HG03520 (cell line): Measurements from ENCODE around the gene RALGPS2.
"Not testable (repeated sequence)": the region's sequence is repeated elsewhere in the genome, so short reads cannot be mapped to it uniquely, and the experiment has no call there.

Source experiments
- ATAC-seq: cut with Tn5 transposase; IDR thresholded peaks from one replicate; pipeline ENCODE4 v1.9.1; 2021; ENCODE audit warnings: mild to moderate bottlenecking, moderate library complexity; ENCODE audit not compliant: unreplicated experiment

Gene RALGPS2

DNA sequence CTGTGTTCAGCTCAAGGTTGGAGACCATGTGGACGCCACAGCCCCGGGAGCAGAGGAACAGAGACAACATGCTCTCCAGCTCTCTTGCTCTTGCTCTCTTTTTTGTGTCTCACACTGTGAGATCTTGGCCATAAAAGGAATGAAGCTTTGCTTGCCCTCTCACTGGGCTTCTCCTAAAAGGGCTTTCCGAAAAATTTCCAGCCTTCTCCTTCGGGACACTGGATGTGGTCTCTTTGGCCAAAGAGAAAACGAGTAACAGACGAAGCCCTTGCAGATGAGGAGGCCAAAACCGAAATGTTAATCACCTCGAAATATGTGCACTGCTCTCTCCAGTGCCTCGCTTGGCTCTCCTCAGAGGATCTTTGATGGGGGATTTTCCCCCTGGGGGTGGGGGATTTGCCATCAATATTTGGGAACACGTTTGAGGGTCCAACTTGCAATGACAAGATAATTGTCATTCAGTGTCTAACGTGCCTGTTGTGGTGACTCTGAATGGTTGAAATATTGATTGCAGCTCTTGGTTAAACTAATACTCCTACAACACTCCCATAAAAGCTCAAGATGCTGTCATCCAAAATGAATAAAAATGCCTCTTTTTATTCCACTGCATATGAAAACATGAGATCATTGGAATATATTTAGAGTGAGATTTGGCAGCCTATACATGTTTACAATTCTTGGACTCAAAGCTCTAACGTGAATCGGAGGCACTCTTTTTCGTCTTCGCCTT lies 214.5 kb downstream of the RALGPS2 start:
- ATAC-seq: no peak

DNA sequence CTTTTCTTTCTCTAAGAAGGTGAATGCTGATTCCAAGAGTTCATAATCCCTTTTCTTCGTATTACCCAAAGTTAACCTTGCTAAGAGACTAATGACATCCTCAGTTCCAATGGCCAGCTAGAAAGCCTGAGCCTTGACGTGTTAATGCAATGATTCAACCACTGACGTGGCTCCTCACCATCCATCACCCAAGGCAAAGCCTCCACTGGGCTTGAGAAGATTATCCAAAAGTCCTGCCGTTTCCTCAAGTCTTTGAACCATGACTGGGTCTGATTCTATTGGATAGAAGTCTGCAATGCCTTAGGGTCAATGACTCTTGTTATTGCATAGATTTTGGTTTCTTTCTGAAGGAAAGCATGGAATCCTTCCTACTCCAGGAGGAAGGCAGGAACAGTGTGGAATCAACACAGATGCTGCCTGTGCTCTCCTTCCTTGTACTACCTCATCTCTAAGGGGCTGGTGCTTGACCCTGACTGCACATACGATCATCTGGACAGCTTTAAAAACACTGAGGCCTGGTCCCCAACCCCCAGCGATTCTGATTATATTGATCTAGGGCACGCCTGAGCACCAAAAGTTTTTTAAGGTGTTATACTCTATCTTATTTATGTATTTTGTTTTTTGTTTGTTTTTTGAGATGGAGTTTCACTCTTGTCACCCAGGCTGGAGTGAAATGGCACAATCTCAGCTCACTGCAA lies 215.2 kb downstream of the RALGPS2 start:
- no peak for ATAC-seq

DNA sequence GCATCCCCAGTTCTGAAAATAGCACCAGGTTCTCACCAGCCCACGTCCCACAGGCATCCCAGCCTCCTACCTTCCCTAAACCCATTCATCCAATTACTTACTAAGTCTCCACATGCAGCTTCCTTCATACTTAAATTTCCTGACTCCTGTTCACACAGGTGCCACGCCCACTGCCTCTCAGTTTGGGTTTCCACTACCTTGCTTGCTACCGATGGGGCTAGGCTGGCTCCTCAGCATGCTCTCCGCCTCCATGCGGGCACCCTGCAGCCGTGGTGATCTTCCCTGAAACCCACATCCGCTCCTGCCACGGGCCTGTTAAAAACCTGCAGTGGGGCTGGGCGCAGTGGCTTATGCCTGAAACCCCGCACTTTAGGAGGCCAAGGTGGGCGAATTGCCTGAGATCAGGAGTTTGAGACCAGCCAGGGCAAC lies 216.2 kb downstream of the RALGPS2 start:
- ATAC-seq: no peak

DNA sequence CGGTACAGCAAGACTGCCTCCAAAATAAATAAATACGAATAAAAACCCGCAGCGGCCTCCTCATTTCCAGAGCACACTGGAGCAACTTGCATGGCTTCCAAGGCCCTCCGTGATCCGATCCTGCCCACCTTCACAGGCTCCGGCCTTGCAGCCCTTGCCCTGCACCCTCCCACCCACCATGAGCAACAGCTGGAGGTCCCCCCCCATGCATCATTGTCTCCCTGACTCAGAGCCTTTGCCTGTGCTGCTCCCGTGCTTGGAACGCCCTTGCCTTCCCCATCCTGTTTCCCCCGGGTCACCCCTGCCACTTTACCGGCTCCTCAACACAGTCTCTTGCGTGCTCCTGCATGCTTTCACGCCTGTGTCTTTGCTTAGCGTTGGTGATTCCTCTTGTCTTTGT lies 216.8 kb downstream of the RALGPS2 start:
- no peak for ATAC-seq

DNA sequence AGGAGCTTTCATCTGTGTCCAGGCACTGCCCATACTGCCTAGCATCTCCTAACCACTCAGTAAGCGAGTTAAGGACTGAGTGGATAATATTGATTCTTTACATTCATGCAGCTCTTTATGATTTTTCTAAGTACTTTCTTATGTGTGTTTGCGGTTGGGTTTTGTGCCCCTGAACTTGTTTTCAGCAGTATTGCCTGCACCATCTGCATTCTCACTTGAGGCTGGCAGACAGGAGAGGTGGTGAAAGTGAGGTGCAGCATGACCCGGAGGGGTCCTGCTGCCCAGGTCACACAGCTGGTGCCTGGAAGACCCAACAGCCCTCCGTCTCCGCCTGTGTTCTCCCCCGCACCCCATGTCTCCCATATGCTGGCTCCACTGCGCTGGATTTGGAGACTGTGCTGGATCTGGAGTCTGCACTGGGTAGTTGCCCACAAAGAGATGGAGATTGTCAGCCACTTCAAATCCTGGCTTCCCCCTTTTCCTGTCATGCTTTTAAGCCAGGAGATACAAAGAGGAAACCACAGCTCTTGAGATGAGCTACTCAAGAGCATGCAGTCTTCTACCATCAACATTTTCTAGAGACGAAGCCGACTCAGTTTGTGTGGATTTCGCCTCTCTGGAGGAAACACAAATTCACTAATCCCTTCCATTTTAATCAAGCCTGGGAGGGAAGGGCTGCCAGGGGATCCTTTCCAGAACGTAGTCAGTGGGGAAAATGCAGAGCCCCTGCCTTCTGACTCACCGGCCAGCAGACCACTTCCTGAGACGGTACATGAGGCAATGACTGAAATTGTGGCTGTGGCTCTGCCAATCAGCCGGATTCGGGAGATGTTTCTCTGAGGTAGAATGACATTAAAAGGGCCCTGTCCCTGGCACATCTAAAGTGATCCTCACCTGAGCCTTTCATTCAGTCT lies 217.5 kb downstream of the RALGPS2 start:
- ATAC-seq: no peak

DNA sequence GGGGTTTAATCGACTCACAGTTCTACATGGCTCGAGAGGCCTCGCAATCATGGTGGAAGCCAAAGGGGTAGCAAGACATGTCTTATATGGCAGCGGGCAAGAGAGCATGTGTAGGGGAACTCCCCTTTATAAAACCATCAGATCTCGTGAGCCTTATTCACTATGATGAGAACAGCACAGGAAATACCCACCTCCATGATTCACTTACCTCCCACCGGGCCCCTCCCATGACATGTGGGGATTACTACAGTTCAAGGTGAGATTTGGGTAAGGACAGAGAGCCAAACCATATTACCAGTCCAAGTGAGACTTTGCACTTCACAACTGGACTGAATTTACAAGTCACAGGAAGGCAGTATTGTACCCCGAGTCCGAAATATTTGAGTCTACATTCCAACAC lies 219.7 kb downstream of the RALGPS2 start:
- ATAC-seq: no peak

DNA sequence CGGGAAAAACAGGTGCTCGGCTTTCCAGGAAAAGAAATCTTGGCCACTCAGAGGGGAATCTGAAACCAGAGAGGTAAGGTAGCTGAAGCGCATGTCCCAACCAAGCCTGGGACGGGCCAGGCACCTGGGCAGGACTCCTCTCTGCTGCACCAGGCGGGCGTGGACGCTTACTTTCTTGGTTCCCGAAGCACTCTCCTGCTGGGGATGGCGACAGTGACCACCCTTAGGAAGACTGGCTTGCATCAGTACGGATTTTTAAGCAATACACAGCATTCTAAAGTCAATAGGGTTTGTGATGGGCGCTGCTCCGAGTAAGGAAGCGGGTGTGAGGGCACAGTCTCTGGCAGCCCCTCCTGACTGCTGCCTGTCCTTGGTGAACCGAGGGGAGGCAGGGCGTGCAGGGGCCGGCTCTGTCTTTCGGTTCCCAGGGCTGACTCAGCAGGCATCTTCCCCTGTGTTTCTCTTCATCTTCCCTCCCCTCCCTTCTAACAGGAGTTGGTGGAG lies 220.8 kb downstream of the RALGPS2 start:
- ATAC-seq: no peak

DNA sequence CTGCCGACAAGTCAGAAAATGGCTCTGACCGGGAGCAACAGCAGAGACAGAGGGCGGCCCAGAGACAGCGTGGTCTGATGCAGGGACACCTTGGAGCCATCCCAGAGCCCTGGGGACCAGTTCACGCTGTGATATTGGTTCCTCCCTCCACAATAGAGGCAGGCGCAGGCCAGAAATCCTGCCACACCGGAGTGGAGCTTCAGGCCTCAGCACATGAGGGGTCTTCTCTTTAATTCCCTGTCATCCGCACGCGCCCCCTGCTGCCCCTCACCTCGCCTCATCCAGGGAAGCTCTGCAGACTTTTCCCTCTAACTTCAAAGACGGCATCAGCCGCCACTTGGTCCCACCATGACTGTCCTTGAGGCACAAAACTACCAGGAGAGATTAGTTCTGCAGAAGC lies 221.4 kb downstream of the RALGPS2 start:
- no peak for ATAC-seq

DNA sequence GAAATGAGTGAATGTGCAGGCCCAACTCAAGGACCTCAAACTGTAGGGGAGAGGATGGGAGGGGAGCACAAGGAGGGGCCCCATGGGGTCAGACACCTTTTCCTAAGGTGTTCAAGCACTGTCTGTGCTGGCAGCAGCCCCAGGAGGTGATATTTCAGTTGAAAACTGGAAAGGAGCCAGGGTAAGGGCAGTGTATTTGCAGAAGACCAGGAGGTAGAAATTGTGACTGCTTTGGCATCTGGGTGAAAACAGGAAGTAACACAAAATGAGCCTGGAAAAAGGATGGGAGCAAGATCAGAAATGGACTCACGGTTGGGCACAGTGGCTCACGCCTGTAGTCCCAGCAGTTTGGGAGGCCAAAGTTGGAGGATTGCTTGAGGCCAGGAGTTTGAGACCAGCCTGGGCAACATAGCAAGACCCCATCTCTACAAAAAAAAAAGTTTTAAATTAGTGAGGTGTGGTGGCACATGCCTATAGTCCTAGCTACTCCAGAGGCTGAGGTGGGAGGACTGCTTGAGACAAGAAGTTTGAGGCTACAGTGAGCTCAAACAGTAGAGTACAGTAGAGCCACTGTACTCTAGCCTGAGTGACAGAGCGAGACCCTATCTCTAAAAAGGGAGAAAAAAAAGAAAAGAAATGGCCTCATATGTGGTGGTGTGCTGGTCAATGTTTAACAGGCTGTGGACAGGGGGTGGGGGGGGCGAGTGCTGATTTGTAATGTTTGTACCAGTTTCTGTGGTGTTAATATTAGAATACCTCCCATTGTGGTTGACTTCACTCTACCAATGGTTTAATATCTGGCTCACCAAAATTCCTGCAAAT lies 222.0 kb downstream of the RALGPS2 start:
- ATAC-seq: no peak

DNA sequence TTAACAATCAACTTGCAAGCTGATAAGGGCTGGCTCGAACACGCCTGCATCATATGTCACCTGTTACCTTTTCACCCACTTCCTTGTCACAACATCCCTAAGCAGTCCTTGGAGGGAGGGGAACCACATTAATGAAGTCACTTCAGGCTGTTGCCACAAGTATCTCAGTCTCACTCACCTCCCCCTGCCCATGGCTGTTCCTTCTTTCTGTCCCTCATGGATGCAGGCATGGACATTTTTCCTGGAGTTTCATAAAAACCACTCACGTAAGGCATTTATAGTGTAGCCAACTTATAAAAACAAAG lies 222.6 kb downstream of the RALGPS2 start:
- no peak for ATAC-seq

DNA sequence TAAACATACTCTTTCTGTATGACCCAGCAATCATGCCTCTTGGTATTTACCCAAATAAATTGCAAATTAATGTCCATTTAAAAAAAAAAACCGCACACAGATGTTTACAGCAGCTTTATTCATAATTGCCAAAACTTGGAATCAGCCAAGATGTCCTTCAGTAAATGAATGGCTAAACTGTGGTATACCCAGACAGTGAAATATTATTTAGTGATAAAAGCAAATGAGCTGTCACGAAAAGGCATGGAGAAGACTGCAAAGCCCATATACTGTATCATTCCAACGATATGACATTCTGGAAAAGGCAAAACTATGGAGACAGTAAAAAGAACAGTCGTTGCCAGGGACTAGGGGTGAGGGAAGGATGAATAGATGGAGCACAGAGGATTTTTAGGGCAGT lies 223.6 kb downstream of the RALGPS2 start:
- ATAC-seq: no peak

DNA sequence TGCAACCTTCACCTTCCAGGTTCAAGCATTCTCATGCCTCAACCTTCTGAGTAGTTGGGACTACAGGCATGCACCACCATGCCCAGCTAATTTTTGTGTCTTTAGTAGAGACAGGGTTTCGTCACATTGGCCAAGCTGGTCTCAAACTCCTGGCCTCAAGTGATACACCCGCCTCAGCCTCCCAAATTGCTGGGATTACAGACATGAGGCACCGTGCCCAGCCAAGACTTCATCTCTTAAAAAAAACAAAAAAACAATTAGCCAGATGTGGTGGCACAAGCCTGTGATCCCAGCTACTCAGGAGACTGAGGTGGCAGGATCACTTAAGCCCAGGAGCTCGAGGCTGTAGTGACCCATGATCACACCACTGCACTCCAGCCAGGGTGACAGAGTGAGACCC lies 224.8 kb downstream of the RALGPS2 start:
- ATAC-seq: not testable (repeated sequence)

DNA sequence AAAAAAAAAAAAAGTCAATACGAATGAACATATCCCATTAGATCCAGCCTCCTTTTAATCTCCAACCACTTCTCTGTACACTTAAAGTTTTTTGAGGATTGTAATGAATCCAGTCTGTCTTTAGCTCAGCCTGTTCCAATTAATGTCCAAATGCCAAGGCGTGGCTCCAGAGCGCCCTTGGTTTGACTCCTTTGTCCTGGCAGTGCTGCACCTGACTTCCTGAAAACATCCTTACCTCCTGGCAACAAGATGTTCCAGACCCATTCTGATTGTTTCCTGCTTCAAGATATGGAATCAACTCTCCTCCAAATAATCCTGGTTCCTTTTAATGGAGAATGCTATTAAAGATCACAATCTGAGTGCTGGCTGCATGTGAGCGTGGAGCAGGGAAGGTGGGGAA lies 226.6 kb downstream of the RALGPS2 start:
- no peak for ATAC-seq

DNA sequence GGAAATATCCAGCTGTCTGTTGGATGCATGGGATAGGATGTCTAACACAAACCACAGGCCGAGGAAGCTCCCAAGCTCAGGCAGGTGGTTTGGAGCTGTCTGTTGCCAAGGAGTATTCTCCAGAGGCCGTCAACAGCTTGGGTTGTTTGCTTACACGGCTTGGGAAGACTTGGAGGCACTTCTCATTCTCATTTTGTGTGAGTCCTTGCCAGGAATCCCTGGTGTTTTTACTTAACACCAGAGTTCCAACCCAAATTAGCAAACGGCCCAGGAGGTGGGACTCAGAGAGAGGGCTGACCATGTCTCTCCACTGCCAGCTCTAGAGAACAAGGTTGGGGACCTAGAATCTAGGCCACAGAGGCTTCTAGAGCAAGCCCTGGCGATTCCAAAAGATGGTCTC lies 228.0 kb downstream of the RALGPS2 start:
- no peak for ATAC-seq

DNA sequence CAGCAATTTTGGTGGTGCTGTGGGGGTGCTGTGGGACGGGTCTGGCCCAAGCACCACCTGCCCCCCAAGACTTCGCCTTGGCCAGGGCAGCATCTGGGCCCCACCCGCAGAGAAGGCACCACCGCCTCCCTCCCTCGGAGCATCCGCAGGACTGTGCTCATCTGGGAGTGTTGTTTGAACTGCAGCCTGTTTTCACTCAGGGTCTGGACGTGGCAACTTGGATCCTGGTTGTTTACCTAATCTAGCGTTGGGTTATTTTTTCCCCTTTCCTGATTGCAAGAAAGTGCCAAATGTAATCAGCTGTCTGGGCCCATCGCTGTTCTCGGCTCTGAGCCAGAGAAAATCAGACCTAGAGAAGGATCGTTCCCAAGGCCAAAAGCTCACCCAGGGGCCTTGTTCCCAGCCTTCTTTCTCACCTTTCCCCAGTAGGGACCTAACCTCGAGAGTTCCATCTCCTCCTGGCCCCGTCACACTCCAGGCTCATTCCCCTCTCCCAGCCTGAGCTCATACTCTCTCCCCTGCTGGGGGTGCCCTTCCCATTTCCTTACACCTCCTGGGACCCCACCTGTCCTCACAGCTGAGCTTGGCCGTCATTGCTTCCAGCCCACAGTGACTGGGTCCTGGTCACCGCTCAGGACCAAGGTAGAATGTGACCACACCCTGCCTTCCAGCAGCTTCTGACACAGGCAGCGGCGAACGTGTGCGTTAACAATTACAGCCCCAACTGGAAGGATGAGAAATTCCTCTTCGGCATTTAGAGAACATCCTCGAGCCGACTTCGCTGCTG lies 228.7 kb downstream of the RALGPS2 start:
- ATAC-seq: no peak

DNA sequence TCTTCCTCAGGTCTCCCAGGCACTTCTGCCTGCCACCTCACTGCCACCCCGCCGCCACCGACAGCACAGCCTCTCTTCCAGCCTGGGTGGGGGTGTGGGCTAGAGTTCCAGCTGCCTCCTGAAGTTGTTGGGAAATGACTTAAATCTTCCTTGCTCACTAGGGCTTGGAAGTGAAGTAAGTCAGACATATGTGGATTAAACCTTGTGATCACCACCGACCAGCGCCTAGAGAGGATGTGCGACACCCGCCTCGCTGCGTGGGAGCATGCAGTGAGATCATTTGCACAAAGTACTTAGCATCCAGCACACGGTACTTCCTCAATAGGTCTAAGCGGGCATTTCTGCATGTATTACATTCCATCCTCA lies 229.3 kb downstream of the RALGPS2 start:
- ATAC-seq: no peak

DNA sequence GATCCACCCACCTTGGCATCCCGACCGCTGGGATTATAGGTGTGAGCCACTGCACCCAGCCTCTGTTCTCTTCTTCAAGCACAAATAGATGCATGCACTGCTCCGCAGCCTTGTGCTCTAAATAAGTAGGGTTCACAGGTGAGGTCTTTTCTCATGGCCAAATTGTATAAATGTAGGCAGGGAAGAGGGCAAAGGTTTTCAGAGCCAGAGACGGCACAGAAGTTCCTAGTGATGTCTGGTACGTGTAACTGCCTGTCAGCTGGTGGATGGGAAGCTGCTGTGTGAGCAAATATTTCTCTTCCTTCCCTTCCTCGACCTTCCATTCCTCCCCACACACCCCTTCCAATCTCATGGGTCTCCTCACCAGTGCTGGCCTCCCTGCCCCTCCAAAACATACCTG lies 229.9 kb downstream of the RALGPS2 start:
- no peak for ATAC-seq

DNA sequence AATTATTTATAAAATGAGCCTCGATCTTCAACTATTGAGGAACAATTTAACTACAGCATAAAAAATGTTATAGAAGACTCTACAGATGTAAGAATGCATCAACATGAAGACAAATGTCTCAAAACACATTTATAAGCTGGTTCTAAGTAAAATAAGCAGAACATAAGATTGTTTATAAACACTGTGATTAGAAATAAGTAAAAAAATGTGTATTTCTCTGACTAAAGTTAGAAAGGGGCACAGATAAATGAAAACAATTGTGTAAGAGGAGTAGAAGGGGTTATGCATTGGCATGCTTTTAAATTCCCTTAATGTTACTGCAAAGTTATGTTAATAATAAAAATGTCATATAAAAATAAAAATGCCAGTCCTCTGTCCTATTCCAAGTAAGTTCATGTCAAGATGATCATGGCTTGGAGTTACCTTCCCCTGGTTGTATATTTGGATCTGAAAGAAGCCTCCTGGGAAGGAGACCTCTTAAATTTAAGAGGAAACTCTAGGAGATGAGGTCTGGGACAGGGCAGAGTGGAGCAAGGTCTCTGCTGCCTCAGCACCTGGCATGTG lies 230.4 kb downstream of the RALGPS2 start:
- ATAC-seq: no peak

DNA sequence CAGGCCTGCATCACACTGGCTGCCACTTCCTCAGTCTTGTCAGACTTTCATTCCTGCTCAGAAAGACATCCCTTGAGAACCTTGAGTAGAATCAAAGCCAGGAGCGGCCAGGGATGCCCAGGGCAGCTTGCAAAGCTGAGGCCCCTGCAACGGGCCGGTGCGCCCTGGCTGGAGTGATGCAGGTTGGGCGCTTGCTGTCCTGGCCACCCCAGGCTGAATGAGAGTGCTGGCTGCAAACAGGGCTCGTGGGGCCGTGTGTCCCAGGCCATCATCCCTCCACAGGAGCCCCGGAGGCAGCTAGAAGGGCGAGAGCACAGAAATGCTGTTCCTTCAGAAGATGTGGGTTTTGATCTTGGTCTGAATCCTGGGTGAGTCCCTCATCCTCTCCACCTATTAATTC lies 233.4 kb downstream of the RALGPS2 start:
- no peak for ATAC-seq
